HEK293 (cell line): ENCODE measurements around the gene KCNE3.
A peak's percentile ranks its signal among the peaks of the same experiment; 100 is the strongest.

Experiments used
- GFI1B ChIP-seq: fragments of 450-650 bp; formaldehyde crosslinking; IDR thresholded peaks from 2 replicates; pipeline ENCODE4 v1.5.1; 2016; ENCODE audit warnings: missing biosample characterization, missing genetic modification characterization
- HIC1 ChIP-seq: fragments of 450-650 bp; formaldehyde crosslinking; IDR thresholded peaks from 2 replicates; pipeline ENCODE4 v1.5.1; 2016; ENCODE audit warnings: missing biosample characterization, missing genetic modification characterization
- KLF17 ChIP-seq: fragments of 450-650 bp; formaldehyde crosslinking; IDR thresholded peaks from 2 replicates; pipeline ENCODE4 v1.5.1; 2016; ENCODE audit warnings: missing biosample characterization, missing genetic modification characterization
- PRDM4 ChIP-seq: fragments of 450-650 bp; formaldehyde crosslinking; IDR thresholded peaks from 2 replicates; pipeline ENCODE4 v1.5.1; 2017; ENCODE audit warnings: missing biosample characterization, missing genetic modification characterization
- PRDM6 ChIP-seq: fragments of 450-650 bp; formaldehyde crosslinking; IDR thresholded peaks from 2 replicates; pipeline ENCODE4 v1.5.1; 2017; ENCODE audit warnings: missing biosample characterization, missing genetic modification characterization
- ZBTB1 ChIP-seq: fragments of 450-650 bp; formaldehyde crosslinking; IDR thresholded peaks from 2 replicates; pipeline ENCODE4 v1.5.1; 2016; ENCODE audit warnings: missing biosample characterization, missing genetic modification characterization
- ZIC2 ChIP-seq: fragments of 450-650 bp; formaldehyde crosslinking; IDR thresholded peaks from 2 replicates; pipeline ENCODE4 v1.5.1; 2016; ENCODE audit warnings: missing biosample characterization, missing genetic modification characterization
- ZNF138 ChIP-seq: fragments of 450-650 bp; formaldehyde crosslinking; IDR thresholded peaks from 2 replicates; pipeline ENCODE4 v1.5.1; 2016; ENCODE audit warnings: missing biosample characterization, missing genetic modification characterization, borderline replicate concordance
- ZNF202 ChIP-seq: fragments of 450-650 bp; formaldehyde crosslinking; IDR thresholded peaks from 2 replicates; pipeline ENCODE4 v1.5.1; 2016; ENCODE audit warnings: missing biosample characterization, missing genetic modification characterization, borderline replicate concordance
- ZNF280C ChIP-seq: fragments of 450-650 bp; formaldehyde crosslinking; IDR thresholded peaks from 2 replicates; pipeline ENCODE4 v1.5.1; 2016; ENCODE audit warnings: missing biosample characterization, missing genetic modification characterization
- ZNF280D ChIP-seq: fragments of 450-650 bp; formaldehyde crosslinking; IDR thresholded peaks from 2 replicates; pipeline ENCODE4 v1.5.1; 2016; ENCODE audit warnings: missing biosample characterization, missing genetic modification characterization
- ZNF416 ChIP-seq: fragments of 450-650 bp; formaldehyde crosslinking; IDR thresholded peaks from 2 replicates; pipeline ENCODE4 v1.5.1; 2016; ENCODE audit warnings: missing biosample characterization, missing genetic modification characterization
- ZNF48 ChIP-seq: fragments of 450-650 bp; formaldehyde crosslinking; IDR thresholded peaks from 2 replicates; pipeline ENCODE4 v1.5.1; 2016; ENCODE audit warnings: missing biosample characterization, missing genetic modification characterization
- ZNF488 ChIP-seq: fragments of 450-650 bp; formaldehyde crosslinking; IDR thresholded peaks from 2 replicates; pipeline ENCODE4 v1.5.1; 2016; ENCODE audit warnings: missing biosample characterization, missing genetic modification characterization
- ZNF558 ChIP-seq: fragments of 450-650 bp; formaldehyde crosslinking; IDR thresholded peaks from 2 replicates; pipeline ENCODE4 v1.5.1; 2016; ENCODE audit warnings: missing biosample characterization, missing genetic modification characterization
- ZNF561 ChIP-seq: fragments of 450-650 bp; IDR thresholded peaks from 2 replicates; pipeline ENCODE4 v1.5.1; 2018; ENCODE audit warnings: missing biosample characterization, missing genetic modification characterization, borderline replicate concordance
- ZNF654 ChIP-seq: fragments of 450-650 bp; formaldehyde crosslinking; IDR thresholded peaks from 2 replicates; pipeline ENCODE4 v1.5.1; 2016; ENCODE audit warnings: low read depth, missing biosample characterization, missing genetic modification characterization
- ZNF660 ChIP-seq: fragments of 450-650 bp; IDR thresholded peaks from 2 replicates; pipeline ENCODE4 v1.5.1; 2018; ENCODE audit warnings: missing biosample characterization, mild to moderate bottlenecking, missing genetic modification characterization
- ZNF664 ChIP-seq: fragments of 450-650 bp; formaldehyde crosslinking; IDR thresholded peaks from 2 replicates; pipeline ENCODE4 v1.5.1; 2016; ENCODE audit warnings: missing biosample characterization, missing genetic modification characterization
- ZNF704 ChIP-seq: fragments of 450-650 bp; formaldehyde crosslinking; IDR thresholded peaks from 2 replicates; pipeline ENCODE4 v1.5.1; 2016; ENCODE audit warnings: missing biosample characterization, missing genetic modification characterization
- ZNF776 ChIP-seq: fragments of 450-650 bp; formaldehyde crosslinking; IDR thresholded peaks from 2 replicates; pipeline ENCODE4 v1.5.0; 2017; ENCODE audit warnings: missing biosample characterization, missing genetic modification characterization, borderline replicate concordance
- ZNF843 ChIP-seq: fragments of 450-650 bp; formaldehyde crosslinking; IDR thresholded peaks from 2 replicates; pipeline ENCODE4 v1.5.1; 2016; ENCODE audit warnings: missing biosample characterization, missing genetic modification characterization
- ZSCAN16 ChIP-seq: fragments of 450-650 bp; formaldehyde crosslinking; IDR thresholded peaks from 2 replicates; pipeline ENCODE4 v1.5.1; 2016; ENCODE audit warnings: missing biosample characterization, missing genetic modification characterization

Gene KCNE3

GRCh38 chr11:74443071-74443864, 24.1 kb downstream of the KCNE3 start (continued):
- TF ChIP-seq ZNF704 (tag by site-specific recombination), result no peak
- no peak for TF ChIP-seq ZNF280C (tag by site-specific recombination)
- no peak for TF ChIP-seq KLF17 (tag by site-specific recombination)
- no peak for TF ChIP-seq ZNF202
- TF ChIP-seq ZNF843, result no peak
- TF ChIP-seq ZNF138 (tag by site-specific recombination), result no peak
- TF ChIP-seq PRDM6 (tag by site-specific recombination), result no peak
- no peak for TF ChIP-seq ZNF664 (tag by site-specific recombination)
- TF ChIP-seq ZNF416 (tag by site-specific recombination), result no peak
- TF ChIP-seq ZNF48 (tag by site-specific recombination), result no peak
- TF ChIP-seq ZSCAN16 (tag by site-specific recombination), result no peak
- peak; percentile 55 for TF ChIP-seq PRDM4
- no peak for TF ChIP-seq ZNF280D
- peak; percentile 67 for TF ChIP-seq ZIC2 (tag by site-specific recombination)
- TF ChIP-seq ZNF558, result no peak
- no peak for TF ChIP-seq ZNF488
- no peak for TF ChIP-seq ZNF776
- TF ChIP-seq ZNF660 (tag by site-specific recombination), result no peak
- no peak for TF ChIP-seq ZBTB1 (tag by site-specific recombination)
- peak; percentile 47; the same call in 1 of the 2 replicates for TF ChIP-seq ZNF561 (tag by site-specific recombination)
- no peak for TF ChIP-seq HIC1 (tag by site-specific recombination)
- TF ChIP-seq GFI1B (tag by site-specific recombination), result no peak
- peak; percentile 62 for TF ChIP-seq ZNF654 (tag by site-specific recombination)
